IMR-90 (cell line): ENCODE data around the gene ABCC10. TPM values are rescaled to one million over a fixed set of nuclear protein-coding genes. Genes with fewer than 3 reads are reported as not detected.
A peak's percentile ranks its signal among the peaks of the same experiment; 100 is the strongest.

Experiments used
- ATAC-seq: fragments of 200-7000 bp; cut with Tn5 transposase; 2 replicates; pipeline ENCODE4 v1.9.1; 2020; ENCODE audit warnings: low read depth, mild to moderate bottlenecking, moderate library complexity
- BruUV-seq: library from RNA; stranded (reverse); fragments of 400-500 nt; replicated peaks from 2 replicates; lab custom pipeline; 2021; lab: Mats Ljungman, UMichigan
- CTCF ChIA-PET: fragments of 300-600 bp; formaldehyde crosslinking; extraction: SDS; loops from one replicate; lab custom pipeline; 2021; ENCODE audit warnings: antibody characterized with exemption; lab: Yijun Ruan, JAX
- POLR2A ChIA-PET: fragments of 300-600 bp; sonication (Branson Sonifier 250); formaldehyde crosslinking; loops from one replicate; lab custom pipeline; 2022; ENCODE audit warnings: antibody characterized with exemption; ENCODE audit not compliant: unreplicated experiment; lab: Charles Lee
- DNase-seq: peaks from one replicate; pipeline ENCODE4 v3.0.0; 2013
- H2AFZ ChIP-seq: replicated peaks from 2 replicates; pipeline ENCODE3; 2013; ENCODE audit warnings: low read length, mild to moderate bottlenecking; ENCODE audit not compliant: poor library complexity
- H2AK5ac ChIP-seq: 2 replicates; pipeline ENCODE4 v1.6.1; 2013; ENCODE audit warnings: low read depth, low read length, inconsistent platforms
- H2AK9ac ChIP-seq: replicated peaks from 2 replicates; pipeline ENCODE3; 2013; ENCODE audit warnings: mild to moderate bottlenecking, low read depth, low read length, moderate library complexity; ENCODE audit not compliant: poor library complexity
- H2BK120ac ChIP-seq: 2 replicates; pipeline ENCODE4 v1.6.1; 2013; ENCODE audit warnings: low read depth, low read length, inconsistent platforms
- H2BK15ac ChIP-seq: 3 replicates; pipeline ENCODE4 v1.6.1; 2013; ENCODE audit warnings: low read depth, low read length, inconsistent platforms
- H2BK20ac ChIP-seq: 2 replicates; pipeline ENCODE4 v1.6.1; 2013; ENCODE audit warnings: low read depth, mild to moderate bottlenecking, inconsistent platforms, low read length, moderate library complexity
- H2BK5ac ChIP-seq: 2 replicates; pipeline ENCODE4 v1.6.1; 2013; ENCODE audit warnings: mild to moderate bottlenecking, low read depth, low read length, inconsistent platforms; ENCODE audit not compliant: poor library complexity, severe bottlenecking
- H3K14ac ChIP-seq: replicated peaks from 2 replicates; pipeline ENCODE4 v1.6.1; 2013; ENCODE audit warnings: low read depth, low read length, inconsistent platforms
- H3K18ac ChIP-seq: 2 replicates; pipeline ENCODE4 v1.6.1; 2013; ENCODE audit warnings: low read depth, low read length, control low read depth
- H3K23ac ChIP-seq: 2 replicates; pipeline ENCODE4 v1.6.1; 2013; ENCODE audit warnings: low read depth, low read length, inconsistent platforms
- H3K27ac ChIP-seq: 2 replicates; pipeline ENCODE4 v1.5.1; 2013; ENCODE audit warnings: mild to moderate bottlenecking, control low read depth, low read length; ENCODE audit not compliant: insufficient read depth
- H3K27me3 ChIP-seq: 2 replicates; pipeline ENCODE4 v1.6.1; 2013; ENCODE audit warnings: low read length; ENCODE audit not compliant: control insufficient read depth, insufficient read depth
- H3K36me3 ChIP-seq: 2 replicates; pipeline ENCODE4 v1.6.1; 2013; ENCODE audit warnings: low read length, mixed read lengths; ENCODE audit not compliant: control insufficient read depth, insufficient read depth
- H3K4ac ChIP-seq: 2 replicates; pipeline ENCODE4 v1.6.1; 2013; ENCODE audit warnings: low read depth, low read length, inconsistent platforms
- H3K4me1 ChIP-seq: 2 replicates; pipeline ENCODE4 v1.6.1; 2013; ENCODE audit warnings: low read length, mixed read lengths; ENCODE audit not compliant: control insufficient read depth, insufficient read depth
- H3K4me2 ChIP-seq: 2 replicates; pipeline ENCODE4 v1.6.1; 2013; ENCODE audit warnings: low read depth, mild to moderate bottlenecking, control low read depth, low read length, moderate library complexity
- H3K4me3 ChIP-seq: 2 replicates; pipeline ENCODE4 v1.5.1; 2013; ENCODE audit warnings: low read depth, mild to moderate bottlenecking, control low read depth, low read length, moderate library complexity; ENCODE audit not compliant: insufficient read depth
- H3K56ac ChIP-seq: 2 replicates; pipeline ENCODE4 v1.6.1; 2013; ENCODE audit warnings: low read length, inconsistent platforms; ENCODE audit not compliant: insufficient read depth; ENCODE audit errors: extremely low read depth
- H3K79me1 ChIP-seq, 2 experiments: 2 replicates each; pipeline ENCODE4 v1.6.1; 2013; ENCODE audit warnings: low read length in 2 of 2, inconsistent platforms in 1 of 2, low read depth in 1 of 2
- H3K9ac ChIP-seq: 2 replicates; pipeline ENCODE4 v1.6.1; 2013; ENCODE audit warnings: low read depth, low read length, control low read depth
- H3K9me1 ChIP-seq: 2 replicates; pipeline ENCODE4 v1.6.1; 2013; ENCODE audit warnings: low read length, inconsistent platforms; ENCODE audit not compliant: insufficient read depth
- H3K9me3 ChIP-seq: 2 replicates; pipeline ENCODE4 v1.6.1; 2013; ENCODE audit warnings: low read length; ENCODE audit not compliant: control insufficient read depth, insufficient read depth
- H4K20me1 ChIP-seq: 2 replicates; pipeline ENCODE4 v1.6.1; 2013; ENCODE audit warnings: low read length, inconsistent platforms; ENCODE audit not compliant: insufficient read depth
- H4K5ac ChIP-seq: 2 replicates; pipeline ENCODE4 v1.6.1; 2013; ENCODE audit warnings: mild to moderate bottlenecking, low read depth, low read length, control low read depth
- H4K8ac ChIP-seq, 2 experiments: 2 replicates each; pipeline ENCODE4 v1.6.1; 2013; ENCODE audit warnings: low read depth in 2 of 2, low read length in 2 of 2, control low read depth in 1 of 2, inconsistent platforms in 1 of 2
- H4K91ac ChIP-seq: 2 replicates; pipeline ENCODE4 v1.6.1; 2013; ENCODE audit warnings: low read depth, low read length, inconsistent platforms; ENCODE audit not compliant: insufficient read depth
- BHLHE40 ChIP-seq: fragments of 150-350 bp; IDR thresholded peaks from 2 replicates; pipeline ENCODE4 v1.6.1; 2016; ENCODE audit warnings: mild to moderate bottlenecking, low read depth, low read length
- CEBPB ChIP-seq: IDR thresholded peaks from 2 replicates; pipeline ENCODE4 v1.6.1; 2012; ENCODE audit warnings: low read depth, low read length, improper control_type of control experiment
- CHD1 ChIP-seq: IDR thresholded peaks from 2 replicates; pipeline ENCODE4 v1.6.1; 2012; ENCODE audit warnings: low read depth, low read length, improper control_type of control experiment
- CTCF ChIP-seq: conservative IDR thresholded peaks from 2 replicates; pipeline ENCODE4 v1.5.1; 2012; ENCODE audit warnings: mild to moderate bottlenecking, low read depth, low read length, improper control_type of control experiment
- FOS ChIP-seq: fragments of 150-350 bp; IDR thresholded peaks from 2 replicates; pipeline ENCODE4 v1.6.1; 2016; ENCODE audit warnings: low read depth, low read length
- MAFK ChIP-seq: IDR thresholded peaks from 2 replicates; pipeline ENCODE4 v1.6.1; 2012; ENCODE audit warnings: low read depth, low read length, improper control_type of control experiment
- MAZ ChIP-seq: IDR thresholded peaks from 2 replicates; pipeline ENCODE4 v1.6.1; 2012; ENCODE audit warnings: low read depth, mild to moderate bottlenecking, low read length, improper control_type of control experiment, moderate library complexity, borderline replicate concordance
- MXI1 ChIP-seq: IDR thresholded peaks from 2 replicates; pipeline ENCODE4 v1.6.1; 2012; ENCODE audit warnings: low read depth, mild to moderate bottlenecking, low read length, moderate library complexity, borderline replicate concordance
- POLR2A ChIP-seq: IDR thresholded peaks from 2 replicates; pipeline ENCODE4 v1.6.1; 2012; ENCODE audit warnings: mild to moderate bottlenecking, low read depth, low read length
- RAD21 ChIP-seq: IDR thresholded peaks from 2 replicates; pipeline ENCODE4 v1.6.1; 2012; ENCODE audit warnings: low read length, improper control_type of control experiment
- SMC3 ChIP-seq: fragments of 150-350 bp; IDR thresholded peaks from 2 replicates; pipeline ENCODE4 v1.6.1; 2016; ENCODE audit warnings: low read depth, mild to moderate bottlenecking, antibody characterized with exemption, low read length, moderate library complexity
- WGBS, 2 experiments: methylation state at CpG; one replicate each; pipeline versions ENCODE4 v1.1.5 to v1.1.7; 2013; ENCODE audit warnings: missing lambda C conversion rate in 2 of 2; ENCODE audit not compliant: insufficient read length in 1 of 2; ENCODE audit errors: extremely low coverage in 2 of 2; 5-methylcytosine and 5-hydroxymethylcytosine counted together
- dilution Hi-C: fragments of 300-500 bp; cut with HindIII; formaldehyde crosslinking; loops from one replicate; pipeline ENCODE4 v1.14.3; 2018; ENCODE audit warnings: low sequenced_read_pairs; ENCODE audit not compliant: unreplicated experiment
- in situ Hi-C: fragments of 300-500 bp; cut with MboI; formaldehyde crosslinking; loops from 3 replicates; pipeline ENCODE4 v1.14.3; 2019; ENCODE audit warnings: low sequenced_read_pairs, inconsistent platforms, mixed read lengths
- intact Hi-C: fragments of 100-400 bp; cut with micrococcal nuclease; formaldehyde crosslinking; loops from 2 replicates; pipeline ENCODE4 v1.10.0; 2022
- polyA plus RNA-seq, 3 experiments: library from polyadenylated mRNA; depleted of rRNA; stranded (reverse); fragments of >200 nt; gene quantifications; 2 replicates each; pipeline ENCODE4 v1.2.3, GENCODE V29; 2012; ENCODE audit warnings: low replicate concordance in 1 of 3
- total RNA-seq: library from RNA; depleted of rRNA; stranded (reverse); fragments of >200 nt; gene quantifications from 2 replicates; pipeline ENCODE4 v1.2.3, GENCODE V29; 2012

Gene ABCC10
- total and polyA plus RNA-seq, 2 of the 4 experiments (the other 2 are of a cell fraction) = 7.0 to 26.3 TPM

GRCh38 chr6:43496370-43497128, 69.2 kb downstream of the ABCC10 start:
- Histone ChIP-seq H2BK120ac (peak overlapping the region; percentile 75), H3K4me3 (no peak overlapping the region), H4K20me1 (peaks cover 22% of the 10 kb centered on the region; the same call in 1 of the 2 replicates), H4K5ac (no peak overlapping the region), H2BK5ac (peak overlapping the region; percentile 71), H3K23ac (no peak overlapping the region; the same call in 1 of the 2 replicates), H2BK15ac (no peak overlapping the region), H2AK9ac (peak overlapping the region; percentile 80), H2AFZ (peak overlapping the region; percentile 38), H3K79me1 (peaks cover 34 to 60% of the 10 kb centered on the region in 2 experiments), H2AK5ac (peak overlapping the region; percentile 80), H3K4me2 (peak overlapping the region; percentile 5), H3K27me3 (no peaks in the 10 kb centered on the region), H3K14ac (peak overlapping the region; percentile 29), H2BK20ac (no peak overlapping the region; the same call in 1 of the 2 replicates), H3K9ac (no peak overlapping the region), H3K18ac (no peak overlapping the region), H3K56ac (no peak overlapping the region), H3K36me3 (peaks cover 30% of the 10 kb centered on the region), H3K27ac (peak overlapping the region; percentile 61), H4K91ac (peak overlapping the region; percentile 80), H4K8ac (peak overlapping the region in 1 of 2 experiments; percentile 63; a peak in 1 of 4 replicates), H3K4me1 (peaks cover 46% of the 10 kb centered on the region), H3K9me3 (no peaks in the 10 kb centered on the region), H3K9me1 (peaks cover 34% of the 10 kb centered on the region), H3K4ac (peak overlapping the region; percentile 73)
- no peak for TF ChIP-seq MAFK
- TF ChIP-seq MXI1 = peak; percentile 96; the same call in 1 of the 2 replicates
- TF ChIP-seq RAD21 = peak; percentile 85
- TF ChIP-seq CHD1 = no peak
- peak; percentile 77 for TF ChIP-seq CTCF
- TF ChIP-seq SMC3 = peak; percentile 74
- peak; percentile 33; the same call in 1 of the 2 replicates for TF ChIP-seq CEBPB
- peak; percentile 98 for TF ChIP-seq MAZ
- TF ChIP-seq BHLHE40 = peak; percentile 84
- TF ChIP-seq POLR2A = no peak
- TF ChIP-seq FOS = peak; percentile 13; the same call in 1 of the 2 replicates
- dilution Hi-C loops = no loop called here
- in situ Hi-C loops = loop anchor here (5.0 to 10.0 kb wide), 2 partner anchors 34 to 52 kb away; no protein-coding TSS in a partner anchor
- intact Hi-C loops = loop anchor here (1.0 to 5.0 kb wide), 2 partner anchors 42 to 129 kb away; partner anchors contain the start of gene ZNF318
- no TSS peak for BruUV-seq
- DNase-seq (peak; percentile 62), ATAC-seq (peak; percentile 70)
- 27% methylated on average over 4 of the region's 18 CpGs; no CpG with 5 or more reads in 1 of the 2 experiments for WGBS, 2 experiments
- ChIA-PET POLR2A (interaction anchor here (0.5 to 0.8 kb wide), 2 partner anchors 16 to 161 kb away, joined by 4 read pairs; no protein-coding TSS in a partner anchor), CTCF (interaction anchor here (0.7 to 3.3 kb wide), 5 partner anchors 10 to 44 kb away, joined by 3 to 17 read pairs (median 3); no protein-coding TSS in a partner anchor)
